HEK293T (cell line): ENCODE measurements around the gene HOXC11.

ENCODE experiments used
- ELF4 ChIP-seq: fragments of 450-650 bp; IDR thresholded peaks from 2 replicates; pipeline ENCODE4 v1.6.1; 2017; ENCODE audit warnings: antibody characterized with exemption
- FOXA1 ChIP-seq: fragments of 450-650 bp; IDR thresholded peaks from 2 replicates; pipeline ENCODE4 v1.6.1; 2016; ENCODE audit warnings: mild to moderate bottlenecking
- FOXK2 ChIP-seq: fragments of 450-650 bp; IDR thresholded peaks from 2 replicates; pipeline ENCODE4 v1.6.1; 2016; ENCODE audit warnings: mild to moderate bottlenecking
- FOXM1 ChIP-seq: fragments of 450-650 bp; IDR thresholded peaks from 2 replicates; pipeline ENCODE4 v1.6.1; 2017; ENCODE audit warnings: mild to moderate bottlenecking, borderline replicate concordance
- L3MBTL2 ChIP-seq: fragments of 450-650 bp; conservative IDR thresholded peaks from 2 replicates; pipeline ENCODE4 v1.6.1; 2016; ENCODE audit warnings: mild to moderate bottlenecking
- SP1 ChIP-seq: fragments of 450-650 bp; IDR thresholded peaks from 2 replicates; pipeline ENCODE4 v1.6.1; 2017
- SUZ12 ChIP-seq: fragments of 450-650 bp; IDR thresholded peaks from 2 replicates; pipeline ENCODE4 v1.6.1; 2016; ENCODE audit warnings: mild to moderate bottlenecking
- TARDBP ChIP-seq: fragments of 450-650 bp; IDR thresholded peaks from 2 replicates; pipeline ENCODE4 v1.6.1; 2016
- TF ChIP-seq, protein P1 (sequence below): fragments of 450-650 bp; IDR thresholded peaks from 2 replicates; pipeline ENCODE4 v1.6.1; 2016

DNA sequence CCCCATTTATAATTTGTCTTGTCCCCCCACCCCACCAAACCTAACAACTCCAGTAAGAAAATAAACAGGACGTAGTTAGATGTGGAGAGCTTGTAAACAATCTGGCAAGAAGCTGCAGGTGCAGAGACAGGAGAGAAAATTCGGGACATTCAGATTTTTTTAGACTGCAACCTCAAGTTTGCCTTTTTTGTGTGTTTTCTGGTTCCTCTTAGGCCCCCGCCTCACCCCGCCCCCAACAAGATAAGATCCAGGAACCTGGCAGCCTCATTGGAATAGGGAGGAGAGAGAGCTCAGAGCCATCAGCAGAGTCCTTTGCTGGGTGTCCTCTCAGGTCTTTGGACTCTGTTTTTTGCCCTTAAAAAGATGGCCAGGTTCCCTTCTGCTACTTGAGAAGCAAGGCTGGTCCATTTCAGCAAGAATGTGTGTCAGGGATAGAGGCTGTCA is 14.9 kb downstream of the HOXC11 start:
- TF ChIP-seq FOXM1 = no peak
- TF ChIP-seq FOXA1 = no peak
- no peak for TF ChIP-seq ELF4
- no peak for TF ChIP-seq SUZ12
- TF ChIP-seq, protein P1, sequence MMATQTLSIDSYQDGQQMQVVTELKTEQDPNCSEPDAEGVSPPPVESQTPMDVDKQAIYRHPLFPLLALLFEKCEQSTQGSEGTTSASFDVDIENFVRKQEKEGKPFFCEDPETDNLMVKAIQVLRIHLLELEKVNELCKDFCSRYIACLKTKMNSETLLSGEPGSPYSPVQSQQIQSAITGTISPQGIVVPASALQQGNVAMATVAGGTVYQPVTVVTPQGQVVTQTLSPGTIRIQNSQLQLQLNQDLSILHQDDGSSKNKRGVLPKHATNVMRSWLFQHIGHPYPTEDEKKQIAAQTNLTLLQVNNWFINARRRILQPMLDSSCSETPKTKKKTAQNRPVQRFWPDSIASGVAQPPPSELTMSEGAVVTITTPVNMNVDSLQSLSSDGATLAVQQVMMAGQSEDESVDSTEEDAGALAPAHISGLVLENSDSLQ = no peak
- no peak for TF ChIP-seq FOXK2
- TF ChIP-seq SP1 = no peak
- no peak for TF ChIP-seq L3MBTL2
- no peak for TF ChIP-seq TARDBP
